ENCODE results near the gene TNFRSF6B. TPM values are rescaled to one million over a fixed set of nuclear protein-coding genes. Genes with fewer than 3 reads are reported as not detected.

The TNFRSF6B gene
- total RNA-seq, 2 donors from 2014 or later: not detected

GRCh38 chr20:63678667-63679465 is 17.6 kb upstream of the TNFRSF6B start:
- Histone ChIP-seq H3K4me1 (ENCODE audit: control insufficient read depth, insufficient read depth, low read length) (no peaks in the 10 kb centered on the region), H3K4me3 (ENCODE audit: low read length) (no peak overlapping the region), H3K27me3 (ENCODE audit: control insufficient read depth, insufficient read depth, low read length, poor library complexity, severe bottlenecking) (no peaks in the 10 kb centered on the region), H3K9ac (ENCODE audit: extremely low read depth, low read length, poor library complexity, severe bottlenecking) (no peak overlapping the region), H3K36me3 (ENCODE audit: control insufficient read depth, insufficient read depth, low read length) (peaks cover 5% of the 10 kb centered on the region), H3K9me3 (ENCODE audit: control insufficient read depth, low read length) (no peaks in the 10 kb centered on the region), H3K27ac (ENCODE audit: low read depth, low read length) (no peak overlapping the region)
- no peak for DNase-seq
- Mint-ChIP-seq H3K27ac (no peak overlapping the region), H3K27me3 (ENCODE audit: insufficient read depth) (no peaks in the 10 kb centered on the region), H3K9me3 (no peaks in the 10 kb centered on the region), H3K4me1 (no peaks in the 10 kb centered on the region), H3K36me3 (ENCODE audit: low read depth) (peaks cover 23% of the 10 kb centered on the region), H3K4me3 (no peak overlapping the region)
- WGBS, 2 experiments (ENCODE audit: insufficient coverage in 1 of 2, insufficient read length in 1 of 2): 86 to 91% methylated on average over 25 to 35 of the region's 38 CpGs
- no peak for TF ChIP-seq CTCF (conservative IDR thresholded peaks at IDR 0.05)

GRCh38 chr20:63679799-63680305 is 16.6 kb upstream of the TNFRSF6B start:
- Mint-ChIP-seq H3K27ac (no peak overlapping the region), H3K27me3 (ENCODE audit: insufficient read depth) (no peaks in the 10 kb centered on the region), H3K9me3 (no peaks in the 10 kb centered on the region), H3K4me1 (no peaks in the 10 kb centered on the region), H3K36me3 (ENCODE audit: low read depth) (peaks cover 22% of the 10 kb centered on the region), H3K4me3 (no peak overlapping the region)
- WGBS, 2 experiments (ENCODE audit: insufficient coverage in 1 of 2, insufficient read length in 1 of 2): 94 to 95% methylated on average over 19 of the region's 19 CpGs
- TF ChIP-seq CTCF (conservative IDR thresholded peaks at IDR 0.05): no peak
- H3K4me3 ChIP-seq (ENCODE audit: low read length): no peak overlapping the region
- DNase-seq: no peak
- H3K27ac ChIP-seq (ENCODE audit: low read depth, low read length): no peak overlapping the region
- H3K9me3 ChIP-seq (ENCODE audit: control insufficient read depth, low read length): no peaks in the 10 kb centered on the region
- no peak overlapping the region for H3K9ac ChIP-seq (ENCODE audit: extremely low read depth, low read length, poor library complexity, severe bottlenecking)
- no peaks in the 10 kb centered on the region for H3K4me1 ChIP-seq (ENCODE audit: control insufficient read depth, insufficient read depth, low read length)
- no peaks in the 10 kb centered on the region for H3K27me3 ChIP-seq (ENCODE audit: control insufficient read depth, insufficient read depth, low read length, poor library complexity, severe bottlenecking)
- H3K36me3 ChIP-seq (ENCODE audit: control insufficient read depth, insufficient read depth, low read length): peaks cover 5% of the 10 kb centered on the region

GRCh38 chr20:63680427-63680826 is 16.0 kb upstream of the TNFRSF6B start:
- TF ChIP-seq CTCF (conservative IDR thresholded peaks at IDR 0.05): no peak
- H3K4me3 Mint-ChIP-seq: no peak overlapping the region
- no peaks in the 10 kb centered on the region for H3K4me1 Mint-ChIP-seq
- H3K27me3 ChIP-seq (ENCODE audit: control insufficient read depth, insufficient read depth, low read length, poor library complexity, severe bottlenecking): no peaks in the 10 kb centered on the region
- no peaks in the 10 kb centered on the region for H3K9me3 Mint-ChIP-seq
- WGBS, 2 experiments (ENCODE audit: insufficient coverage in 1 of 2, insufficient read length in 1 of 2): 92 to 96% methylated on average over 12 to 13 of the region's 13 CpGs
- no peak overlapping the region for H3K4me3 ChIP-seq (ENCODE audit: low read length)
- peaks cover 19% of the 10 kb centered on the region for H3K36me3 Mint-ChIP-seq (ENCODE audit: low read depth)
- H3K27ac Mint-ChIP-seq: no peak overlapping the region
- H3K27me3 Mint-ChIP-seq (ENCODE audit: insufficient read depth): no peaks in the 10 kb centered on the region
- peaks cover 5% of the 10 kb centered on the region for H3K36me3 ChIP-seq (ENCODE audit: control insufficient read depth, insufficient read depth, low read length)
- H3K4me1 ChIP-seq (ENCODE audit: control insufficient read depth, insufficient read depth, low read length): no peaks in the 10 kb centered on the region
- no peak overlapping the region for H3K9ac ChIP-seq (ENCODE audit: extremely low read depth, low read length, poor library complexity, severe bottlenecking)
- H3K9me3 ChIP-seq (ENCODE audit: control insufficient read depth, low read length): no peaks in the 10 kb centered on the region
- no peak for DNase-seq
- no peak overlapping the region for H3K27ac ChIP-seq (ENCODE audit: low read depth, low read length)

Measured in endodermal cell (in vitro differentiated cells).